Hematopoietic multipotent progenitor cell treated with erythropoietin and hydrocortisone succinate and interleukin-3 and kit ligand, for 17 days (in vitro differentiated cells): ENCODE results near the gene ELMO1.
A peak's percentile ranks its signal among the peaks of the same experiment; 100 is the strongest.

ENCODE experiments used
- DNase-seq: peaks from one replicate; pipeline ENCODE4 v3.0.0-alpha.2; 2015; ENCODE audit warnings: low spot score

The ELMO1 gene

DNA sequence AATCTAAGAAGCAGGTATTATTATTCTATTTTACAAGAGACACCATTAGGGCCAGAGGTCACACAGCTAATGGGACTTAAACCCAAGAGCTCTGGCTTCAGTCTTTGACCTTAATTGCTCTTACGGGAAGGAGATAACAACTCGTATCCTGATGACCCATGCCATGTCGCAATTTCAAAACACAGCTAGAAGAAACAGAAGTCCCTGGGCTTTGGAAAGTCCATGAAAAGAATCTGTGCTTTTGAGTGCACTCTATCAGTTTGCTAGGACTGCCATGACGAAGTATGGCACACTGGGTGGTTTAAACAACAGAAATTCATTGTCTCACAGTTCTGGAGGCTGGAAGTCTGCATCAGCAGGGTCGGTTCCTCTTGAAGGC is 476.5 kb downstream of the ELMO1 start:
- DNase-seq = no peak

DNA sequence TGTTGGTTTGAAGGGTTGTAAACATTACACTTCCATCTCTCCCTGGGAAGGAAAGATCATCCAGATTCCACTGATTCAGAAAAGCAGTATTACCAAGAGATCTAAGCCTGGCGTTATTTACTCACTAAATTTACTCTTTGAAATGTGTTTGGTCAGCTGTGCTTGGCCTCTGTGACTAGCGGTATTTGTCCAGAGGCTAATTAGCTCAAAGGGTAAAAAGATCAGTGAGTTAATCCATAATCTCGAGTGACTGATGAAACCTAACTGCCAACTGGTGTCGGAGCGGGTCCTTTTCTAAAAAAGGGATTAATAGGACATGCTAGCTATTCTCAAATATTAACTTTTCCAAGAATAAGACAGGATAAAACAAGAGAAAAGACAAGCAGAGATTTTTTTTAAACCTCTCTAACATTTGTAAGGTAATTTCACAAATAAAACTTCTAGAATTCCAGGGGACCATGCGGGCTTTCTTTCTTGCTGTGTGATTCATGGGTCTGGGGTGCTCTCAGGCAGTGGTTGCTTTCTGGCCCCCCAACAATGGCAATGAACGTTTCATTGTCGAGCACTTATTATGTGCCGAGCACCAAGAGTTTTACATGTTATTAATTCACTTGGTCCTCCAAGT is 477.0 kb downstream of the ELMO1 start:
- DNase-seq = no peak

DNA sequence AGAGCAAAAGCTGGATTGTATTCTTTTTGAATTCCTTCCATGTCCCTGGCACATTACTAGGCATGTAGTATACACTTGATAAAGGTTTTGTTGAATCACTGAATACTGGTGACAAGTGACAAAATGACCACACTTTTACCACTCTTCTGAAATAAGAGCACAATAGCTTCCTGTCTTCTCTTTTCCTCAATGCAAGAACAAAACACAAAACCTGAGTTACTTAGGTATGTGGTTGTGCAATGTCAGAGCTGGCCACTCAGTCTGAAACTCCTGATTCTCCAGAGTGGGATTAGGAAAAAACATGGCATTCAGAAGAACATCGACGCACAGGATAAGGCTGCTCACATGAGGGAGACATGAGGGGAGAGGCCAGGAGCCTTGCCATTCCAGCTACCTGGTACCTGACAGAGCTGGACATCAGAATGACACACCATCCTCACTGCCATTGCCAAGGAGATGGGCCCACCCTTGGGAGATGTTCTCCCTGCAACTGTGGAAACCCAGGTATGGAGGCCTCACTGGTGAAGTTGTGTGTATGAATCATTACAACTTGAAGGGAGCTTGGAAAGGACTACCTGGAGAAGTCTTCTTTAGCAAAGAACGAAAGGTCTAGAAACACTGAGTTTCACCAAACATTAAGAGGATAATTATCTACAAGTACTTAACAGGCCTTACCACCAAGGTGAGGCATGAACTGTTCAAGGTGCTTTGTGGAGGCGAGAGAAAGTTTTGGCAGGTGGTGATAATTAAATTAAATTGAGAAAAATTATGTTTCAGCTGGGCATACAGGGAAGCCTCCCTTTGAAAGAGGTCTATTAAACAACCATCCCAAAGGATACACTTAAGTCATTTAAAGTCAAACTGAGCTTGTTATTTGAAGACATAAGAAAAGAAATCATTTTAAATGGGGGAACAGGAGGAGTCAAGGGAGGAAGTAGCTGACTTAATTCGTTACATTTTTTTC is 477.8 kb downstream of the ELMO1 start:
- no peak for DNase-seq

DNA sequence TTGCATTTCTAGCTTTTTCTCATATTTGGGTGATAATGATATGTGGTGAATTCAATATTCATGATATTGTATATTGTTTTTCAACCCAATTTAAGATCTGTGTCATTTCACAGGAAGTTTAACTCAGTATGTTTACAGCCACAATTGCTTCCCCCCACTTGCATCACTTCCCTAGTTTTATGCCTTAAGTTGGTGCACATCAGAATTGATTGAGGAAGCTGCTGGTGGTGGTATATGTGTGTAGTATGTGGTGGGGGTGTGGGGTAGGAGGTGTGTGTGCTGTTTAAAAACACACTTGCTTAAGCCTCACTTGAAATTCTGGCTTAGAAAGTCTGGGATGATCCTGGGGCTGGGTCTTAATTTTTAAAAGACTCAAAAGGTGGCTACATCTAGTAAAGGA is 479.3 kb downstream of the ELMO1 start:
- DNase-seq = no peak

DNA sequence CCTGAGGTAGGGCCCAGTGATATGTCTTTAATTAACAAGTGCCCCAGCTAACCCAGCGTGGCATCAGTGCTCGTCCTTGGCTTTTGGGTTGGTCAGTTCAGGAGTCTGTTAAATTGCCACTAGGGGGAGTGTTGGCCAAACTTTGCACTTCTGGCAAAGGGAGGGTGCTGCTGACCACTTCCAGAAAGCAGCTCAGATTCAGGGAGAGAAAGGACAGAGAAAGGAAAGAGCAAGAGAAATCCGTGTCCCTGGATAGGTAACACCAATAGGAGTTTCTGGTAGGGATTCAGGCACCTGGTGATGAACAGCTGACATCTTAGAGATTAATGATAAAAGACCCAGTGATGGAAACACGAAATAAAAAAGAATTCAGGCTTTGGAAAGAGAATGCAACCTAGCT is 481.3 kb downstream of the ELMO1 start:
- peak; percentile 11 for DNase-seq

DNA sequence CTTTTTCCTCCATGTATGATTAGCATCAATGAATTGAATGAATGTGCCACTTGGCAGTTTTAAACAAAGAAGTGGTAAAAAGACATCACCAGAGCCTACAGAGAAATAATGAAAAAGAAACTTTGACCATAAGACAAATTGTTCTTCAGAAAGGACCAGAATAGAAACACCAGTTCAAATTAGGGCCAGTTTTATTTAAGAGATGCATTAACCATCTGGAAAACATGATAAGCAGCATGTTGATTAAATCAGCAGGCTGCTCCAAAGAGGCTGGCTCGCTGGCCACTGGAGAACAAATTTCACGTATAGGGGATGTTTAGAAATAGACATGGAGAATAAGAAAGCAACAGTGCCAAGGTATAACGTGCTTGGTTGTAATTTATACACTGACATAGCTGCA is 482.0 kb downstream of the ELMO1 start:
- no peak for DNase-seq

DNA sequence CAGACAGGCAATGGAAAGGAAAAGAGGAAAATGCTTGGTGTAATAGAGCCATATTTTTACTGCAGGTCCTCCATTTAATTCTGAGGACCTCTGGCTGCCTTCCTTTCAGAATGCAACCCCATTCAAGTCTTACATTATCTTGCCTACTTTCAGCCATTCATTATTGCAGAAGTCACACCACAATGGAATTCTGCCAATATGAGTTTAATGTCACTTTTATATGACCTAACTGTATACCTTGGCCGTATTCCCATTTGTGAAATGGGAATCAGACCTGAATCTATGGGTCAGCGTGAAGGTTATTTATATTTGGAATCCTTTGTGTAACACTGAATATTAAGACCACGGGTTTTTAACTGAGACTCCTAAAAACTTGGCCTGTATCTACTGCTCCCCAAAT is 482.6 kb downstream of the ELMO1 start:
- DNase-seq = no peak

DNA sequence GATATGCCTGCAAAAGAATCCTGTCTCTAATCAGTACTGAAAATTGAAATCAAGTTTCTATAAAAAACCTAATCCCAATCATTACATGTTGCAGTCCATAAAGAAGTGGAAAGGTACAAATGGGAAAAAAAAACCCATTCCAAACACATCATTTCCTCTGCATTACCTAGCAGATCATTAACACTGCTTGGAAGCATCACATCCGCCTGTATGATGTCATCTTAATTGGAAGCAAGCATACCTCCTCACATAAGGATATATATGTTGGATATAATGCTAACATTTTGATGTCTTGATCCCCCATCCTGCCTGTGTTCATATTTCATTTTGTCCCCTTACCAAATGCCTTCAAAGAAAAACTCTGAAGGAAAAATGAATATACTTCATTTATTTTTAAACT is 483.0 kb downstream of the ELMO1 start:
- DNase-seq = no peak

DNA sequence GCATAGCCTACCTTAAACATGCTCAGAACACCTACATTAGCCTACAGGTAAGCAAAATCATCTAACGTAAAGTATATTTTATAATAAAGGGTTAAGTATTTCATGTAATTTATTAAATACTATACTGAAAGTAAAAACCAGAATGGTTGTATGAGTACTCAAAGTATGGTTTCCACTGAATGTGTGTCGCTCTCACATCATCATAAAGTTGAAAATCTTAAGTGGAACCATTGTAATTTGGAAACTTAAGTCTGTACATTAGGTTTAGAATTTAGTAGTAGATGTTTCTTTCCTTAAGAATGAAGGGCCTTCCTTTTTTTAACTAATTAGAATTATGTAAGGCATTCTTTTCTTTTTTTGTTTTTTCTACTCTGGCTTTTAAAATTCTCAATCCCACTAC is 484.4 kb downstream of the ELMO1 start:
- no peak for DNase-seq

DNA sequence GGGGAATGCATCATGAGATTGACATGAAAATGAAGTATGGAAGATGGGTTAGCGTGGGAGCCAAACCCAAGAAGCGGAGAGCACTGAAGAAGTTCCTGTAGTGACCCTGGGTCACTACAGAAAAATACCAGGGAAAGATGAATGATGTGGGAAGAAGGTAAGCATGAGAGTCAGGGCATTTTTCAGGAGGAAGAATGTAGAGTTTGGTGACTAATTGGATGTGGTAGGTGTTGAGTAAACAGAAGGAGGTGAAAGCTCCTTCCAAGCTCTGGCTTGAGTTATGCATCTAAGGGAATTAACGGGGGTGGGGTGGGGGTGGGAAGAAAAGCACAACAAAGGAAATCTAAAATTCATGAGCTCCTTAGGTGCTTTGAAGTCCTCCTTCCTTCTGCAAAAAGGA is 486.3 kb downstream of the ELMO1 start:
- DNase-seq = no peak

DNA sequence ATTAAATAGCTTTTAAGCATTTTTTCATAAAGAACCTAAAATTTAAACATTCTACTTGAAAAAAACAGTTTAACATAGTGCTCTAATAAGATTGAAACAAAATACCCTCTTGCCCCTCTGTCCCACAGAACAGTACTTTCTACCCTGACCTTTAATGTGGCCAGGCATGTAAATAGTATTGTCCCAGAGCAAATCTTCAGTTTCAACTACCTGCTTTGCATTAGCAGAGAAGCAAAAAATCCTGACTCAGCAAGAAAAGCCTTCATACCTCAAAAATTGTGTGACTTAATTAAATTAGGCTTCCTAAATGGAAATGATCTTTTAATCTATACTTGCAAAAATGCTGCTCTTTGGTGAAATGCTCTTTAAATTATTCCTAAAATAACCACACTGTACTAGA is 487.0 kb downstream of the ELMO1 start:
- no peak for DNase-seq

DNA sequence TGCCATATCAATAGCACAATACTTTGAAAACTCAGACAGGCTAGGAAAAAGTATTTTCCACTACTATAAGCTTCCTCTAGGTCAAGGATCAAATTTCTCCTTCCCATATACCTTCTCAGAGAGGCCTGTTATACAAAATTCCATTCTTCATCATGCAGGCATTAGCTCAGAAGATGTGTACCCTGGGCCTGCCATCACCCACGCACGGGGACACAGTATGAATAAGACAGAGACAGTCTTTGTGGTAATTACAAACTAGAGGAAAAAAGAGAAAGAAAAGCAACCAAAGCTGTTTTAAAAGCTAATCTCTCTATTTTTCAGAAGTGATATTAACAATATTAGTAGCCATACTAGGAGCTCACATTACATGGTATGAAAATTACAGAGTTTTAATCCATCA is 487.6 kb downstream of the ELMO1 start:
- DNase-seq = no peak

DNA sequence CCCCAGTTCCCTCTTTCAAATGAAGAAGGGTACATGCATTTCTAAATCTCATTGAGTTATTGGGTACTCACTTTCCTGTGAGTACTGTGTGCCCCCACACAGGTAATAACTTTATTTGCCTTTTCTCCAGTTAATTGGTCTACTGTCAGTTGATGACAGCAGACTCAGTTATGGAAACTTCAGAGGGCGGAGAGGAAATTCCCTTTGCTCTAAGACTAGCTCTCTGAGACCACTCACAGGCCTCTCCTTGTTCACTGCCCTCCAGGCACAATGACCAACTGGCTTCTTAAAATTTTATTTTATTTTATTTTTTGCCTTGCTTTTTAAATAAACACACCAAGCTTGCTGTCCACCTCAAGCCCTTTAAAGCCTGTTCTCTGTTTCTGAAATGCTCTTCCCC is 488.6 kb downstream of the ELMO1 start:
- DNase-seq = no peak

DNA sequence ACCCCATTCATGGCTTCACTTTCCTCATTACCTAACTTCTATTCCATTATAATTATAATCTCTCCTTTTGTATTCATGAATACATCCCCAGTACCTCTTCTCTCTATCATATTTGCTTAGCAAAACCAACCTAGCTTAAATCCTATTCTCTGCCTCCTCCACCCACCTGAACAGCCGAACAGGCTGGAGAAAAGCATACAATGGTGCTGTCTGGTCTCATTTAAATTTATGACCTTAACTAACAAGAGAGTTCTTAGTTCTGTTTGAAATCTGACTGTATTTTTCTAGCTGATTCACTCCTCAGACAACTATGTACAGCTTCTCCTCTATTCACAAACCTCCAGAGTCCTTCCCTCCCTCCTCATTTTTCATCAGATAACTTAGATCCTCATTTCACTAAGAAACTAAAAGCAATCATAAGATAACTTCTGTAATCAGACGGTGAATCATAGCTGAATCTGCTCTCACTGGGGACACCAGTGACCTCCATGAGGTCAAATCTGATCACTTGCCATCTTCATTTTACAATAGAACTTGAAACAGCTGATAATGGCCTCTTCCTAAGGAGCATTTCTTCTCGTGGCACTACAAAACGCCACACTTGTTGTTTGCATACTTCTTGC is 490.4 kb downstream of the ELMO1 start:
- no peak for DNase-seq

DNA sequence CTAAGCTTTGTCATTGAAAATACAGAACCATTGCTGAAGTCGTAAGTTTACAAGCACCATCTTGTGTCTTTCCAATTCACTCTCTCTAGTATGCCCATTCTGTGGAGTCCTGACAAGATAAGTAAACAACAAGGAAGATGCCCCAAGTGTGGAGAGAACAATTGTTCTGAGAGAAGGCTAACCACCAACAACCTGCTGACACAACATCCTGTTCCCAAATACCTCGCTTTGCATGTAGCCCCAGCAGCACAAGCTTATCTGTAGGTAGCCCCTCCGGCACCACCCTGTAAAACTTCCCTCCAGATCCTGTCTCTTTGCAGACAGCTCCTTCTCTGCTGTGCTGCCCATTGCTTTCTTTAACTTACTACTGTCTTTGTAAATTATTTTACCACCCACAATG is 491.0 kb downstream of the ELMO1 start:
- no peak for DNase-seq

DNA sequence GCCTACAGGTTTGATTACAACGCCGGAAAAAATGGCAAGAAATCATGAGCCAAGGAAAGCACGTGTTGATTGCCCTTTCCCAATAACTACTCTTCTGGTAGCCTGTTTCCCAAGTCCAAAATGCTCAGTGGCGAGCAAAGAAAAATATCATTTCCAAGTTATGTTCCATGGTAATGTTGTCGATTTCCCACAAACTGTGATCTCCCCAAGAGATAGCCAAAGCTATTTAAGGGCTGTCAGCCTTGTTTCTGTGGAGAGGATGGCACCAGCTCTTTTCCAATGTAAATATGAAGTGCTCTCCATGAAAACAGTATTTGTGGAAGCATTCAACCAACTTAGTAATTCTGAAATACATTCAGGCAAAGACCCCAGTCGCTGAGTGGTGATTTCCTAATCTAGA is 491.9 kb downstream of the ELMO1 start:
- no peak for DNase-seq

DNA sequence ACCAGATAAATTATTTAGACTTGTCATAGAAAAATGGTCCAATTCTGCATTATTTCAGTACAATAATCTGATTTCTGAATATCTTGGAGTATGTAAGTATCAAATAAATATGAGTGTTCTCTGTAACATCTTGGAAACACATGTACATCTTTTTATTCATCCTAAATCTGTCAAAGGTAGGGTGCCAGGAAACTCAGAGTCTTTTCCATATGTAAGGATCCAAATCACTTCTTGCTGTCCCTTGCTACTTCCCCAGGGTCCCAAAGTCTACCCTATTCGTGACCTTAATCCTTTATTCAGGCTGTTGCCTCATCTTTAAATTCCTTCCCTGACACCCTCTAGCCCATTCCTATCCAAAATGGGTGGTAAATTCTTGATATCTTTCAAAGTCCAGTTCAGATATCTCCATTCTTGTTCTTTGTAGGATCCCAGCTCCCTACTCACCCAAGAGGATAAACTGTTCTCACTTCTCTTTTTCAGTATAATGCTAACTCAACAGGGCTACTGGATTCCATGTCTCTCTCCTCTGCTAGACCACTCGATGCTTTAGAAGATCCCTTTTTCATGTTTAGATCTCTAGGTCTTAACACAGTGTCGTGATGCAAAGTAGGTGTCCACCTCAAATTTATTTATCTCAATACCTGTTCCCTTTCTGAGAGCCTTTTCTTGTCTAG is 493.1 kb downstream of the ELMO1 start:
- no peak for DNase-seq

DNA sequence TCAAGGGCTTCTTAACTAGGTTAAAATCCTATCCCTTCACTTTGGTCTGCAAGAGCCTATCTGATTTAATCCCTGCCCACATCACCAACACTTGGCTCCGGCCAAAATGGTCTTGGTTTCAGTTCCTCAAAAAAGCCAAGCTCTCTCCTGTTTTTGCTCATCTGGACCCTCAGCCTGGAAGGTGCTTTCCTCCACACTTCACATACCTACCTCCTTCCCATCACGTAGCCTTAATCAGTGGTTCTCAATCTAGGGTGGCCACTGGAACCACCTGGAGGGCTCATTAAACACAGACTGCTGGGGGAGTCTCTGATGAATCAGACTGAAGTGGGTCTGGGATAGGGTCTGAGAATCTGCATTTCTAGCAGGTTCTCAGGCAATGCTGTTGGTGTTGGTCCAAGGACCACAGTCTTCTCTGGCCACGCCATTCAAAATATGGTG is 497.4 kb downstream of the ELMO1 start:
- DNase-seq = no peak

DNA sequence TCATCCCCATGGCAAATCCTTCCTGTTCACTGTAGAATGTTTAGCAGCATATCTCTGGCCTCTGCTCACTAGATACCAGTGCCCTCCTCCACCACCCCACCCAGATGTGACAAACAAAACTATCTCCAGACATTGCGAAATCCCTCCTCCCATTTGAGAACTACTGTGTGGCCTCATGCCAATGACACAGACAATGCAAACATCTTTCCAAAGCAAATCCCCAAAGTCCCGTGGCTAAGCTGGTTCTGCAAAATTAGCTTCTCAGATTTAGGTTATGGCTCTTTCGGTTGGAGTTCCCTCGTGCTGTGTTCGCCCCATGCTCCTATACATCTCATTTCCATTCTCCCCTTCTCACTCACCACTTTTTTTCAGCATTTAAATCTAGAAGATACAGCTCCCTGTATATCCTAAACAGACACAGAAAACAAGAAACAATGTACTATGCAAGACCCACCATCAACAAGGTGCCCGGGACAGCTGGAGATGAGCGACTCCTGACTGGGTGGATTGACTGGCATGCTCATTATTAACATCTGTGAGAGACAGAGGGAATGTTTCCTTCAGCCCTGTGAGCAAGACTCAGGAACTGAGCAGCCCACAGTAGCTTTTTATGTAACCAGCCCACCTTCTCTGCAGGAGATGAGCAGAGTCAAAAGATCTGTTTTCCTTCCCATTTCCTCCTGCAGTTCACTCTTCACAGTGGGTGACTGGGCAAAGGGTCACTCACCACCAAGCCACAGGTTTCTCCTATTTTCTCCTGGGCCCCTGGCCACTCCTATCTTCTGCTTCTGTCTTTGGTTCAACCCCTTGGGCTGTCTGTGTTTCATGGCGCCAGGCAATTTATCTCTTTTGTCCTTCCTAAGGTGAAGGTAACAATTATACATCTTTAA is 498.7 kb downstream of the ELMO1 start:
- no peak for DNase-seq

DNA sequence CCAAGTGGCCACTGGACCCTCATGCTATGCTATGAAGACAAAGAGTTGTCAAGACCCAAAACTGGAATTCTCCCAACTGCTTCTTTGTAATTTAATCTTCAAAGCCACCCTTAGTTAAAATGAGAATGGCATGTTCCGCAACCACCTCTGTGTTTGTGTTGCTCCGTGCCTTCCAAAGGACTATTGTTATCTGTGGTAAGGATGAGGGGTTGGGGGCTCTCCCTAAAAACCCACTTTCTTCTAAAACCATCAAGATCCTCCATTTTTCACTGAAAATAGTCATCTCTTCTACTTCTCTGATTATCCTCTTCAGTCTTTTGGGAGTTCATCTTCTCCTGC is 502.3 kb downstream of the ELMO1 start:
- DNase-seq = no peak

DNA sequence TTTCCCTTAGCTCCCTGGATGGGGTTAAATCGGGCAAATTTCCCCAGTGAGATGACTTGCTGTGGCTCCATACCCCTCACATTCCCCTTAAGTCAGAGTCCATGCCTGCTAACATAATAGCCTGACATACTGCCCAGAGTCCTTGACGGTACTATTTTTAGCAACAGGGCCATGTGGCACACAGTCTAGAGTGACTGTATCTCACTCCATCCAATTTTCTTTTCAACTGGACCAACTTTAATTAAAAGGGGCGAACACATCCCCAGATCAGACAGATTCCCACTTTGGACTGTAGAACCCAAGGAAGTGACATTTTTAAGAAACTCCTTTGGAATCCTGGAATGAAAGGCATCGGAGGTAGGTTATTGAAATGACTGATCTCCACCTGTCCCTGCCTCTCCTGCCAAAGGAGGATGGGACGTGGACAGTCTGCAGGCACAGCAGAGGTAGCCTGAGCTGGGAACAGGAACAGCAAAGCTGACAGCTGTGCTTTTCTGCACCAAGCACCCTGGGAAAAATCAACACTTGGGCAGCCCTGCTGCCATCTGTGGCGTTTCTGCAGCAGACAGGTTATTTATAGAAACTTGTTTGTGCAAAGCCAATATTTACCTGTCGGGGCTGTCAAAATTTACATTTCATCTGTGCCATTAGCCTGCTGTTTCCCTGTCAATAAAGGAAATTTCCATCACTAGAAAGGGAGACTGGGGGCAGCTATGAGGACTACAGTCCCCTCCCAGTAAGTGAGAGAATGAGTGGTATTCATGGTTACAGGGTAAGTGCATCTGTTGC is 502.9 kb downstream of the ELMO1 start:
- no peak for DNase-seq
